PC-3 (cell line): ENCODE measurements around the gene DEPDC7. TPM values are rescaled to one million over a fixed set of nuclear protein-coding genes. Genes with fewer than 3 reads are reported as not detected.
A peak's percentile ranks its signal among the peaks of the same experiment; 100 is the strongest.

ENCODE experiments used
- ATAC-seq: fragments of 200-7000 bp; cut with Tn5 transposase; 2 replicates; pipeline ENCODE4 v1.9.1; 2020; ENCODE audit warnings: mild to moderate bottlenecking, moderate library complexity
- BruUV-seq: library from RNA; stranded (reverse); fragments of 400-500 nt; replicated peaks from 2 replicates; lab custom pipeline; 2021; lab: Mats Ljungman, UMichigan
- CTCF ChIA-PET: fragments of 300-600 bp; sonication (Branson Sonifier 250); formaldehyde crosslinking; loops from one replicate; lab custom pipeline; 2022; ENCODE audit warnings: antibody characterized with exemption; lab: Charles Lee
- POLR2A ChIA-PET: fragments of 300-600 bp; sonication (Branson Sonifier 250); formaldehyde crosslinking; loops from one replicate; lab custom pipeline; 2022; ENCODE audit warnings: antibody characterized with exemption; ENCODE audit not compliant: unreplicated experiment; lab: Charles Lee
- DNase-seq: peaks from one replicate; pipeline ENCODE4 v3.0.0-alpha.2; 2015
- H2AFZ ChIP-seq: fragments of 300-600 bp; sonication (generic); 2 replicates; pipeline ENCODE4 v1.6.0; 2016; ENCODE audit warnings: antibody characterized with exemption, low read length
- H3F3A ChIP-seq: fragments of 300-600 bp; sonication (generic); one replicate; pipeline ENCODE4 v1.6.0; 2017; ENCODE audit warnings: antibody characterized with exemption, low read length, control low read depth, mild to moderate bottlenecking; ENCODE audit not compliant: unreplicated experiment
- H3K27ac ChIP-seq: fragments of 300-600 bp; sonication (generic); 2 replicates; pipeline ENCODE4 v1.5.1; 2016; ENCODE audit warnings: mild to moderate bottlenecking, low read length
- H3K27me3 ChIP-seq: fragments of 300-600 bp; sonication (generic); 2 replicates; pipeline ENCODE4 v1.6.1; 2016; ENCODE audit warnings: low read length, mixed read lengths
- H3K36me3 ChIP-seq: fragments of 300-600 bp; sonication (generic); 2 replicates; pipeline ENCODE4 v1.6.1; 2016; ENCODE audit warnings: low read depth, mixed run types, low read length, mixed read lengths
- H3K4me1 ChIP-seq: fragments of 300-600 bp; sonication (generic); 2 replicates; pipeline ENCODE4 v1.5.1; 2016; ENCODE audit warnings: low read length; ENCODE audit not compliant: insufficient read depth
- H3K4me2 ChIP-seq: fragments of 300-600 bp; sonication (generic); 2 replicates; pipeline ENCODE4 v1.6.0; 2016; ENCODE audit warnings: low read length
- H3K4me3 ChIP-seq: fragments of 300-600 bp; sonication (generic); 2 replicates; pipeline ENCODE4 v1.5.1; 2016; ENCODE audit warnings: mild to moderate bottlenecking, low read length, mixed read lengths
- H3K79me2 ChIP-seq: fragments of 300-600 bp; sonication (generic); 2 replicates; pipeline ENCODE4 v1.6.1; 2017; ENCODE audit warnings: low read length, mixed read lengths
- H3K9ac ChIP-seq: fragments of 300-600 bp; sonication (generic); 2 replicates; pipeline ENCODE4 v1.6.0; 2016; ENCODE audit warnings: mild to moderate bottlenecking, low read length
- H3K9me2 ChIP-seq: fragments of 300-600 bp; sonication (generic); replicated peaks from 2 replicates; pipeline ENCODE4 v1.6.1; 2016; ENCODE audit warnings: mixed run types, low read length, mixed read lengths
- H3K9me3 ChIP-seq: fragments of 300-600 bp; sonication (generic); 2 replicates; pipeline ENCODE4 v1.6.1; 2016; ENCODE audit warnings: low read length, mixed read lengths
- H4K20me1 ChIP-seq: fragments of 300-600 bp; sonication (generic); 2 replicates; pipeline ENCODE4 v1.6.1; 2016; ENCODE audit warnings: low read length, mixed read lengths
- EZH2 ChIP-seq: fragments of 300-600 bp; sonication (generic); IDR thresholded peaks from one replicate; pipeline ENCODE4 v1.6.1; 2017; ENCODE audit warnings: antibody characterized with exemption, mild to moderate bottlenecking, low read length; ENCODE audit not compliant: unreplicated experiment
- EZH2phosphoT487 ChIP-seq: fragments of 300-600 bp; sonication (generic); IDR thresholded peaks from 2 replicates; pipeline ENCODE4 v1.6.1; 2018; ENCODE audit warnings: mild to moderate bottlenecking, antibody characterized with exemption, low read length, borderline replicate concordance
- intact Hi-C: fragments of 100-400 bp; cut with micrococcal nuclease; formaldehyde crosslinking; loops from 2 replicates; pipeline ENCODE4 v1.9.0; 2023
- total RNA-seq: library from RNA; depleted of rRNA; stranded (reverse); fragments of >200 nt; gene quantifications from 2 replicates; pipeline ENCODE4 v1.2.3, GENCODE V29; 2014
- TF ChIP-seq, protein P1 (sequence below): fragments of 300-600 bp; sonication (generic); conservative IDR thresholded peaks from 2 replicates; pipeline ENCODE4 v1.5.1; 2017; ENCODE audit warnings: antibody characterized with exemption, low read depth, mild to moderate bottlenecking, low read length

Gene DEPDC7
- total RNA-seq, 1 experiment from 2014 or later = not detected

- no peak overlapping the region for H3K4me2 ChIP-seq
- H2AFZ ChIP-seq = no peak overlapping the region
- BruUV-seq = no TSS peak
- ChIA-PET CTCF (interaction anchor here (0.7 to 1.2 kb wide), 3 partner anchors 25 to 182 kb away, joined by 3 to 5 read pairs (median 3); partner anchors contain the start of gene TCP11L1), POLR2A (no interaction called here)
- no peaks in the 10 kb centered on the region for H3F3A ChIP-seq
- no peaks in the 10 kb centered on the region for H4K20me1 ChIP-seq
- no peaks in the 10 kb centered on the region for H3K9me3 ChIP-seq
- H3K36me3 ChIP-seq = peaks cover 6% of the 10 kb centered on the region
- no peaks in the 10 kb centered on the region for H3K79me2 ChIP-seq
- peaks cover 14% of the 10 kb centered on the region for H3K4me1 ChIP-seq
- TF ChIP-seq, protein P1, sequence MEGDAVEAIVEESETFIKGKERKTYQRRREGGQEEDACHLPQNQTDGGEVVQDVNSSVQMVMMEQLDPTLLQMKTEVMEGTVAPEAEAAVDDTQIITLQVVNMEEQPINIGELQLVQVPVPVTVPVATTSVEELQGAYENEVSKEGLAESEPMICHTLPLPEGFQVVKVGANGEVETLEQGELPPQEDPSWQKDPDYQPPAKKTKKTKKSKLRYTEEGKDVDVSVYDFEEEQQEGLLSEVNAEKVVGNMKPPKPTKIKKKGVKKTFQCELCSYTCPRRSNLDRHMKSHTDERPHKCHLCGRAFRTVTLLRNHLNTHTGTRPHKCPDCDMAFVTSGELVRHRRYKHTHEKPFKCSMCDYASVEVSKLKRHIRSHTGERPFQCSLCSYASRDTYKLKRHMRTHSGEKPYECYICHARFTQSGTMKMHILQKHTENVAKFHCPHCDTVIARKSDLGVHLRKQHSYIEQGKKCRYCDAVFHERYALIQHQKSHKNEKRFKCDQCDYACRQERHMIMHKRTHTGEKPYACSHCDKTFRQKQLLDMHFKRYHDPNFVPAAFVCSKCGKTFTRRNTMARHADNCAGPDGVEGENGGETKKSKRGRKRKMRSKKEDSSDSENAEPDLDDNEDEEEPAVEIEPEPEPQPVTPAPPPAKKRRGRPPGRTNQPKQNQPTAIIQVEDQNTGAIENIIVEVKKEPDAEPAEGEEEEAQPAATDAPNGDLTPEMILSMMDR = no peak
- TF ChIP-seq EZH2 (no peak), EZH2phosphoT487 (no peak)
- ATAC-seq (no peak), DNase-seq (no peak)
- H3K9me2 ChIP-seq = no peaks in the 10 kb centered on the region
- H3K27ac ChIP-seq = no peak overlapping the region
- H3K9ac ChIP-seq = no peak overlapping the region
- H3K27me3 ChIP-seq = no peaks in the 10 kb centered on the region
- H3K4me3 ChIP-seq = no peak overlapping the region
- intact Hi-C loops = loop anchor here (1.0 to 10.0 kb wide), 3 partner anchors 105 to 350 kb away; partner anchors contain the start of gene QSER1
Measured at GRCh38 chr11:33064866-33065265, 49.2 kb downstream of the DEPDC7 start.

DNA sequence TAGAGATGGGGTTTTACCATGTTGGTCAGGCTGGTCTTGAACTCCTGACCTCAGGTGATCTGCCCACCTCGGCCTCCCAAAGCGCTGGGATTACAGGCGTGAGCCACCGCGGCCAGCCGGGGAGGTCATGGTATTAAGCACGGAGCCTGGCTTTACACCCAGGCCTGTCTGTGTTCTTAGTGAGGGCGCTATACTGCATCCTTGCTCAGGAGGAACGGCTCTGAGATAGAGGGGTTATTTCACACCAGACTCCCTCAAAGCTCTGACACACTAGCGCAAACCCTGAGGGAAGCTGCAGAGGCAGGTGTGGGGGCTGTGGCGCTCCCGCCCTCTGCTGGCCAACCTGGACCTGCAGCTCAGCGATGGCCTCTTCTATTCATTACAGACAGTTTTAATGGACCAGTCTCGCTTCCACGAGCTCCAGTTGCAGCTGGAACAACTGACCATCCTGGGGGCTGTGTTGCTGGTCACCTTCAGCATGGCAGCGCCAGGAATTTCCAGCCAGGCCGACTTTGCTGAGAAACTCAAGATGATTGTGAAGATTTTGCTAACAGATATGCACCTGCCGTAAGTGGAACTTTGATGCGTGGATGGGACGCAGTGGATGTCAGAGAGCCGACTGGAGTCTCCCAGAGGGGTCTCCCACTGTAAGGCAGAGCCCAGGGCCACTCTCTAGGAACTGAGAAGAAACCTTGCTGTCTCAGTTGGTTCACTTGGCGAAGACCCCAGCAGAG is 49.9 kb downstream of the DEPDC7 start:
- H3K27ac ChIP-seq = no peak overlapping the region
- H3K9me3 ChIP-seq = no peaks in the 10 kb centered on the region
- no peaks in the 10 kb centered on the region for H3F3A ChIP-seq
- no peaks in the 10 kb centered on the region for H4K20me1 ChIP-seq
- ATAC-seq = peak; percentile 88
- H3K9ac ChIP-seq = no peak overlapping the region
- H3K36me3 ChIP-seq = peaks cover 6% of the 10 kb centered on the region
- peak; percentile 66 for DNase-seq
- ChIA-PET POLR2A (no interaction called here), CTCF (interaction anchor here (0.6 to 1.2 kb wide), 6 partner anchors 26 to 256 kb away, joined by 3 to 6 read pairs (median 3); partner anchors contain the start of gene TCP11L1)
- no TSS peak for BruUV-seq
- TF ChIP-seq, protein P1 = peak; percentile 84
- TF ChIP-seq EZH2phosphoT487 = no peak
- H2AFZ ChIP-seq = no peak overlapping the region
- H3K79me2 ChIP-seq = no peaks in the 10 kb centered on the region
- no peaks in the 10 kb centered on the region for H3K27me3 ChIP-seq
- intact Hi-C loops = loop anchor here (1.0 to 10.0 kb wide), 3 partner anchors 105 to 351 kb away; partner anchors contain the start of gene QSER1
- no peak overlapping the region for H3K4me3 ChIP-seq
- peaks cover 11% of the 10 kb centered on the region for H3K4me1 ChIP-seq
- no peak overlapping the region for H3K4me2 ChIP-seq
- H3K9me2 ChIP-seq = no peaks in the 10 kb centered on the region

DNA sequence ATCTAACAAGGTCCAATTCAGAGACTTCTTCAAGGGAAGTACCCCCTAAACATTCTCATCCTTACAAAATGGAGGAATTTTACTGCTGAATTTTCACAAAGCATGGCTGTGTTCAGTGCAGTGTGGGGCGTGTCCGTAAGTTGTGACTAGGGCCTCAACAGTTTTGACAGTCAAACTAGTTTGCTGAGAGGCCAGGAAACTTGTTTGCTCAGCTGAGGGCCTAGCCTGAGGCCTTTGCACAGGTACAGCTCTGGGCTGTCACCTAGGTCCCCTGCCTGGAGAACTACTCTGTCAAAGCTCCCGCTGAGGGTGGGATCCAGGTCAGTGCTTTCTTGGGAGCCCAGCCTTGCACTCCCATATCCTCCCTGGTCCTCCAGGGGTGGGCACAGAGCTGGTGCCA is 51.6 kb downstream of the DEPDC7 start:
- H3K4me1 ChIP-seq = no peaks in the 10 kb centered on the region
- H3F3A ChIP-seq = no peaks in the 10 kb centered on the region
- H3K27me3 ChIP-seq = no peaks in the 10 kb centered on the region
- no peak overlapping the region for H2AFZ ChIP-seq
- no peaks in the 10 kb centered on the region for H3K9me2 ChIP-seq
- no TSS peak for BruUV-seq
- ChIA-PET CTCF (interaction anchor here (0.7 kb wide), 1 partner anchor 14 kb away, joined by 3 read pairs; no protein-coding TSS in a partner anchor), POLR2A (no interaction called here)
- H3K27ac ChIP-seq = no peak overlapping the region
- H3K9me3 ChIP-seq = no peaks in the 10 kb centered on the region
- no peaks in the 10 kb centered on the region for H3K79me2 ChIP-seq
- H3K4me3 ChIP-seq = no peak overlapping the region
- intact Hi-C loops = loop anchor here (10.0 kb wide), 2 partner anchors 172 to 352 kb away; partner anchors contain the start of gene QSER1
- DNase-seq = peak; percentile 13
- H3K36me3 ChIP-seq = peaks cover 6% of the 10 kb centered on the region
- H4K20me1 ChIP-seq = no peaks in the 10 kb centered on the region
- H3K4me2 ChIP-seq = no peak overlapping the region
- TF ChIP-seq EZH2phosphoT487 = no peak
- no peak for TF ChIP-seq EZH2
- TF ChIP-seq, protein P1 = no peak
- H3K9ac ChIP-seq = no peak overlapping the region
- ATAC-seq = 0 out of 2 replicates have a peak, but pooled peaks have one; percentile 14
